Cardiac muscle cell (in vitro differentiated cells and primary cell): ENCODE data around the gene NPEPL1. TPM values are rescaled to one million over a fixed set of nuclear protein-coding genes. Genes with fewer than 3 reads are reported as not detected.

Source experiments
- DNase-seq, 2 donors: peaks; one replicate each; pipeline versions ENCODE4 v3.0.0 to v3.0.0-alpha.2; 2010 to 2017; ENCODE audit warnings: low read depth in 1 of 2, low spot score in 1 of 2
- H3K27ac ChIP-seq: fragments of 200-600 bp; sonication (generic); 2 replicates; pipeline ENCODE4 v1.5.1; 2016
- H3K27me3 ChIP-seq: fragments of 200-600 bp; sonication (generic); 2 replicates; pipeline ENCODE4 v1.6.0; 2016; ENCODE audit warnings: control low read depth
- H3K36me3 ChIP-seq: fragments of 200-600 bp; sonication (generic); 2 replicates; pipeline ENCODE4 v1.5.1; 2016; ENCODE audit warnings: control low read depth
- H3K4me1 ChIP-seq: fragments of 200-600 bp; sonication (generic); 2 replicates; pipeline ENCODE4 v1.8.1; 2017; ENCODE audit warnings: low read depth, mild to moderate bottlenecking, mixed run types
- H3K4me3 ChIP-seq: fragments of 200-600 bp; sonication (generic); 2 replicates; pipeline ENCODE4 v1.5.1; 2016; ENCODE audit warnings: mild to moderate bottlenecking
- H3K9me3 ChIP-seq: fragments of 200-600 bp; sonication (generic); 2 replicates; pipeline ENCODE4 v1.5.1; 2017; ENCODE audit warnings: low read depth, mild to moderate bottlenecking, control low read depth
- polyA plus RNA-seq: library from polyadenylated mRNA; unstranded; fragments of >200 nt; fragmentation: Nextera tagmentation; extraction: Ambion mirVana; gene quantifications from 2 replicates; pipeline ENCODE4 v1.2.1, GENCODE V29; 2016
- total RNA-seq: library from RNA; depleted of rRNA; stranded (reverse); fragments of >200 nt; gene quantifications from 2 replicates; pipeline ENCODE4 v1.2.3, GENCODE V29; 2016
- TF ChIP-seq, protein P1 (sequence below): IDR thresholded peaks from 2 replicates; pipeline ENCODE4 v1.5.1; 2012; ENCODE audit warnings: low read depth, mild to moderate bottlenecking, low read length

The NPEPL1 gene
- total and polyA plus RNA-seq, 2 experiments from 2014 or later = 58.4 to 59.0 TPM

DNA sequence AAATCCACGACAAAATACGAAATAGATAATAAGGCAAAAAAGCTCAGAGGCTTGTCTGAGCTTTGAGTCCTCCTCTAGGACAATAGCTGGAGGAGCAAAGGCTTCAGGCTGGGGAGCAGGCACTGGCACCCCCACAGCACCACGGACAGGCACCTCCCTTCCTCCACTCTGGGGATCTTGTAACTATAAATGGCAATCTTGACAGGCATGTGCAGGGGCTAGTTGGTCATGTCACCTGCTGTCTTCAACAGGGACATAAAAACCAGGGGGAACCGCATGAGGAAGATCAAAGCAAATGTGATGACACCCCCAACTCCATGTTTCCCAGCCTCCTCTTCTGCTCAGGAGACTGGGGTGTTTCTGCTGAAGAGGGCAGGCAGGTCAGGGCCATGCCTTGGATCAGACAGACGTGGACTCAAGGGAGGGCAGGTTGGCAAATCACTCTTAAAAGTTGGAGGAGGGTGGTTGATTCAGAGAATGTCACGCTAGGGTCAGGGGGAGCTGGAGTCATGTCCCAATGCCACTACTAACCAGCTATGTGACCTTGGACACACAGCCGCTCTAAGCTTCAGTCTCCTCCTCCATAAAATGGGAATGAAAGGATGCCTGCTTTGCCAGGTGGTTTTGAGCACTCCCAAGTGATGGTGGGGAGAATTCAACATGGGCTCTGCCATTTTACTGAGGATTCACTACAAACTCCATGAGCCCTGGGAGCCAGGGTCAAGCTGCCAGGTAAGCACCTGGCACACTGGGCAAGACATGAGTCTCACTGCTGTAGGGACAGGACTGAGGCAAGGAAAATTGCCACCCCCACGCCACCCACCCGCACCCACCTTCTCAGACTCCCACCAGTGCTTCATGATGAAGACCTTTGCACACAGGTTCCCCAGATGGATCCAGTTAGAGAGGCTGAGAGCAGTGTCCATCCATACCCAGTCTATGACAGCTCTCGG lies 48.0 kb downstream of the NPEPL1 start:
- Histone ChIP-seq H3K27ac (no peak overlapping the region), H3K4me3 (no peak overlapping the region), H3K9me3 (no peaks in the 10 kb centered on the region), H3K27me3 (no peaks in the 10 kb centered on the region), H3K36me3 (no peaks in the 10 kb centered on the region), H3K4me1 (no peaks in the 10 kb centered on the region)
- TF ChIP-seq, protein P1, sequence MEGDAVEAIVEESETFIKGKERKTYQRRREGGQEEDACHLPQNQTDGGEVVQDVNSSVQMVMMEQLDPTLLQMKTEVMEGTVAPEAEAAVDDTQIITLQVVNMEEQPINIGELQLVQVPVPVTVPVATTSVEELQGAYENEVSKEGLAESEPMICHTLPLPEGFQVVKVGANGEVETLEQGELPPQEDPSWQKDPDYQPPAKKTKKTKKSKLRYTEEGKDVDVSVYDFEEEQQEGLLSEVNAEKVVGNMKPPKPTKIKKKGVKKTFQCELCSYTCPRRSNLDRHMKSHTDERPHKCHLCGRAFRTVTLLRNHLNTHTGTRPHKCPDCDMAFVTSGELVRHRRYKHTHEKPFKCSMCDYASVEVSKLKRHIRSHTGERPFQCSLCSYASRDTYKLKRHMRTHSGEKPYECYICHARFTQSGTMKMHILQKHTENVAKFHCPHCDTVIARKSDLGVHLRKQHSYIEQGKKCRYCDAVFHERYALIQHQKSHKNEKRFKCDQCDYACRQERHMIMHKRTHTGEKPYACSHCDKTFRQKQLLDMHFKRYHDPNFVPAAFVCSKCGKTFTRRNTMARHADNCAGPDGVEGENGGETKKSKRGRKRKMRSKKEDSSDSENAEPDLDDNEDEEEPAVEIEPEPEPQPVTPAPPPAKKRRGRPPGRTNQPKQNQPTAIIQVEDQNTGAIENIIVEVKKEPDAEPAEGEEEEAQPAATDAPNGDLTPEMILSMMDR = no peak
- no peak for DNase-seq

DNA sequence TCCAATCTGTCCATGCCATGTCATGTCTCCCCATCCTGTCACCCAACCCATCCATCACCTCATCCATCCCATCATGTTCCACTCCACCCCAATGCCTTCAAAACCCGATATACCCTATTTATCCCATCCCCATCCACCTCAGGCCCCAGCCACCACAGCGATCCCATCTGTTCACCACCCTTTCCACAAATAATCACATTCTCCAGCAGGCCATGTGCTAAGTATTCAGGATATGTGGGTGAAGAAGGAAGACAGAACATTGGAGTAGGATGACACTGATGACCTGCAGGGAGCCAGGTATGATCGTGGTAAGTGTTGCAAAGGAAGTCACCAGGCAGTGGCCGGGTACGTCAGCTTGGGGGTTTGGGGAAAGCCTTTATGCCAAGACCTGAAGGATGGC lies 48.8 kb downstream of the NPEPL1 start:
- Histone ChIP-seq H3K27me3 (peaks cover 2% of the 10 kb centered on the region), H3K4me3 (no peak overlapping the region), H3K36me3 (no peaks in the 10 kb centered on the region), H3K27ac (no peak overlapping the region), H3K9me3 (no peaks in the 10 kb centered on the region), H3K4me1 (no peaks in the 10 kb centered on the region)
- TF ChIP-seq, protein P1 = no peak
- no peak for DNase-seq

DNA sequence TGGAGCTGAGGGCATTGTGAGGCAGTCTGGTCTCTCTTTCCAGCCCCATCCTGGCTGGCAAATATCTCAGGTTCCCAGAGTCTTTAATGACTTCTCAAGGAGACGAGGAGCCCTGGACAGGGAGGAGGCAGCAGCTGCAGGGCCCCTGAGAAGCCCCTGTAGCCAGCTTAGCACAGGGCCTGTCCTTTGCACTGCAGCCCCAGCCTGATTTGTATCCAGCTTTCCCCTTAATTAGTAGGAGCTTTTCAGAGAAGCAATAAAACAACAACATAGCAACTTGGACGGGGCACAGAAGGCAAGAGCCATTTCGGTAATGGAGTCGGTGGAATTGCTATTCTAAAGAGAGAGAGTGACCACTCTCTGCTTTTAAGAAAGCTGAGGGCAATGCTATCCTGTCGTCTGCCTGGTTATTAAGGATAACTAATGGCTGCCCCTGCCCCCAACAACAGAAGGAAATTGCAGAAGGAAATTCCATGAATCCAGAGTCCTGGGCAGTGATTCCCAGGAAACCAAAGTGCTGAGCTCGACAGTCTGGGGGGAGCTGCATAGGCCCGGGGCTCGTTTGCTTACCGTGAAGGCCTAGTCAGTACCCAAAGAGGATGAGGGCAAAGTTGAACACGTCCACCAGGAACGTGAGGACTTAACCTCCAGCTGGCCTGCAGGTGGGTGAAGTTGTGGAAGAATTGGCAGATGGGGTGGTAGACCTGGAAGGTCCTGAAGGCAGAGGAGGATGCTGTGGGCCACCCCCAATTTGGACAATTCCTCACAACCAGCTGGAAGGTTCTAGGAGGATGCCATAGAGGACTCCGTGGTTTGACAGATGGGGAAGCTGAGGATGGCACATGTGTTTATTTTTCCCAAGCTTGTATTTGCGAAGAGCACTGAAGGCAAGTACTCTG lies 50.3 kb downstream of the NPEPL1 start:
- peaks cover 3% of the 10 kb centered on the region for H3K27me3 ChIP-seq
- TF ChIP-seq, protein P1 = no peak
- DNase-seq = no peak
- no peaks in the 10 kb centered on the region for H3K9me3 ChIP-seq
- H3K4me3 ChIP-seq = no peak overlapping the region
- H3K27ac ChIP-seq = no peak overlapping the region
- H3K4me1 ChIP-seq = no peaks in the 10 kb centered on the region
- H3K36me3 ChIP-seq = no peaks in the 10 kb centered on the region

DNA sequence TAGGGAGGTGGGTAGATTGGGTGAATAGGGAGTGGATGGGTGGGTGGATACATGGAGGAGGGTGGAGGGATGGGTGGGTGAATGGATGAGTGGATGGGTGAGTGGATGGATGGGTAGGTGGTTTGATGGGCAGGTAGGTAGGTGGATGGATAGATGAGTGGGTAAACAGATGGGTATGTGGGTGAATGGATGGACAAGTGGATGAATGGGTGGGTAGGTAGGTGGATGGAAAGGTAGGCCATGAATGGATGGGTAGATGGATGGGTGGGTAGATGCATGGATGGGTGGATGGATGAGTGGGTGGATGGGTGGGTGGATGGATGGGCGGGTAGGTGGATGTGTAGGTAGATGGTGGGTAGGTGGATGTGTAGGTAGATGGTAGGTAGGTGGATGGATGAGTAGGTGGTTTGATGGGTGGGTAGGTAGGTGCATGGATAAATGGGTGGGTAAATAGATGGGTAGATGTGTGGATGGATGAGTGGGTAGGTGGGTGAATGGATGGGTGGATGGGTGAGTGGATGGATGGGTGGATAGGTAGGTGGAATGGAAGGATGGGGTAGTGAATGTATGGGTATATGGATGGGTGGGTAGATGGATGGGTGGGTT lies 51.4 kb downstream of the NPEPL1 start:
- TF ChIP-seq, protein P1 = no peak
- Histone ChIP-seq H3K36me3 (no peaks in the 10 kb centered on the region), H3K9me3 (no peaks in the 10 kb centered on the region), H3K4me3 (no peak overlapping the region), H3K27ac (no peak overlapping the region), H3K27me3 (peaks cover 3% of the 10 kb centered on the region), H3K4me1 (no peaks in the 10 kb centered on the region)
- no peak for DNase-seq

DNA sequence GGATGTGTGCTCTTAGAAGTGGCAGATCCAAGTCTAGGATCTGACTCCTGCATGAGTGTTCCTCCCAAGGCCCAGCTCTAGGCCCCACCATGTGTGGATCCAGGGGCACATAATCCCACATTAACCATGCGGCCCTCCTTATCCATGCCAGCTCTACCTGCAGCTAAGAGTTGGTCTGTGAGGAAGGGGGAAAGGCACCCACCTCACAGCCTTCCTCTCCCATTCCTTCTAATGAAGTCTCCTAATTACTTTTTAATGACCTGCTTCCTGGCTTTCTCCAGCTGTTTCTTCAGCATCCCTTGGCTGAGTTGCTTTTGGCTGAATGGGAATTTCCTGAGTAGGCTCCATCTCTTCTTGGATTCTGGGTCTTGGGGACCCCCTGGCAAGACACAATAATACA lies 52.2 kb downstream of the NPEPL1 start:
- no peak overlapping the region for H3K27ac ChIP-seq
- no peaks in the 10 kb centered on the region for H3K9me3 ChIP-seq
- TF ChIP-seq, protein P1 = no peak
- no peaks in the 10 kb centered on the region for H3K36me3 ChIP-seq
- peaks cover 3% of the 10 kb centered on the region for H3K27me3 ChIP-seq
- no peak for DNase-seq
- H3K4me3 ChIP-seq = no peak overlapping the region
- H3K4me1 ChIP-seq = no peaks in the 10 kb centered on the region
